ENCODE data around the gene ERBIN. TPM values are rescaled to one million over a fixed set of nuclear protein-coding genes. Genes with fewer than 3 reads are reported as not detected.

The ERBIN gene
- total and polyA plus RNA-seq, 2 of the 8 experiments (the other 6 are each of a cell fraction or from before 2014, with no cell fraction given) = 7.7 to 33.2 TPM

- FAIRE-seq (no peak), DNase-seq (ENCODE audit: low read depth in 1 of 2, low spot score in 2 of 2) (no peak)
- Histone ChIP-seq H3K9me3 (ENCODE audit: insufficient read depth in 2 of 2, low read depth in 1 of 2, low read length in 1 of 2) (no peaks in the 10 kb centered on the region), H3K14ac (ENCODE audit: insufficient read length) (no peak overlapping the region), H2BK20ac (ENCODE audit: low read length) (no peak overlapping the region), H2AFZ (ENCODE audit: low read length) (no peak overlapping the region), H4K8ac (ENCODE audit: extremely low read depth, insufficient read depth, low read length) (no peak overlapping the region), H3K4me3 (ENCODE audit: extremely low read depth in 1 of 4, insufficient read depth in 2 of 4, low read depth in 3 of 4, low read length in 4 of 4) (no peak overlapping the region), H2AK5ac (ENCODE audit: low read depth, low read length) (no peak overlapping the region), H3K27me3 (replicated peaks in 1 of 4; ENCODE audit: control insufficient read depth in 3 of 4, extremely low read depth in 1 of 4, insufficient read depth in 3 of 4, low read length in 3 of 4) (no peaks in the 10 kb centered on the region), H3K4ac (replicated peaks; ENCODE audit: insufficient read length, low read depth, low read length) (no peak overlapping the region), H2BK12ac (ENCODE audit: low read depth, low read length) (no peak overlapping the region), H4K91ac (replicated peaks; ENCODE audit: insufficient read length, low read length) (no peak overlapping the region), H4K20me1 (replicated peaks in 1 of 2; ENCODE audit: control insufficient read depth in 1 of 2, insufficient read depth in 2 of 2, low read length in 2 of 2) (no peaks in the 10 kb centered on the region), H3K4me1 (replicated peaks in 1 of 4; ENCODE audit: control insufficient read depth in 3 of 4, insufficient read depth in 4 of 4, low read length in 3 of 4) (peaks cover 0 to 2% (median 0%) of the 10 kb centered on the region in 4 experiments; a peak in 1 of 7 replicates), H3K27ac (ENCODE audit: low read depth, low read length) (no peak overlapping the region), H3K4me2 (ENCODE audit: insufficient read depth in 1 of 2, low read depth in 2 of 2, low read length in 2 of 2) (no peak overlapping the region), H3K9ac (replicated peaks in 1 of 4; ENCODE audit: extremely low read depth in 1 of 4, low read depth in 3 of 4, low read length in 3 of 4) (no peak overlapping the region), H2BK120ac (replicated peaks; ENCODE audit: low read depth, low read length) (no peak overlapping the region), H3K36me3 (ENCODE audit: control insufficient read depth in 2 of 4, insufficient read depth in 4 of 4, low read length in 3 of 4) (no peaks in the 10 kb centered on the region), H3K23ac (ENCODE audit: insufficient read length) (no peak overlapping the region), H2BK5ac (ENCODE audit: low read depth, low read length) (no peak overlapping the region), H3K18ac (ENCODE audit: extremely low read depth, low read length) (no peak overlapping the region), H3K23me2 (ENCODE audit: low read depth, low read length) (peaks cover 1% of the 10 kb centered on the region; the same call in 1 of the 2 replicates), H4K5ac (ENCODE audit: insufficient read length, low read depth, low read length) (no peak overlapping the region), H3K56ac (replicated peaks; ENCODE audit: insufficient read length, low read depth, low read length) (no peak overlapping the region), H3K79me2 (ENCODE audit: control insufficient read depth in 1 of 2, insufficient read depth in 2 of 2, low read length in 2 of 2) (no peaks in the 10 kb centered on the region), H2BK15ac (ENCODE audit: low read length) (no peak overlapping the region), H3K79me1 (ENCODE audit: low read depth, low read length) (no peaks in the 10 kb centered on the region)
- ChIA-PET CTCF (ENCODE audit: partially characterized antibody) (no interaction called here), POLR2A (ENCODE audit: partially characterized antibody) (no interaction called here)
- TF ChIP-seq HDAC6 (IDR thresholded peaks at IDR 0.05; ENCODE audit: low read depth, low read length) (no peak), YY1 (IDR thresholded peaks at IDR 0.05; ENCODE audit: low read depth, low read length) (no peak), SAP30 (IDR thresholded peaks at IDR 0.05; ENCODE audit: insufficient read depth, insufficient replicate concordance, low read length) (no peak), POLR2A (IDR thresholded peaks at IDR 0.05; ENCODE audit: control extremely low read depth in 1 of 2, low read depth in 2 of 2, low read length in 2 of 2) (no peak), RXRA (IDR thresholded peaks at IDR 0.05; ENCODE audit: insufficient read depth, low read depth, low read length) (no peak), ATF2 (IDR thresholded peaks at IDR 0.05; ENCODE audit: low read length) (no peak), CEBPB (IDR thresholded peaks at IDR 0.05; ENCODE audit: low read depth, low read length) (0 out of 2 replicates have a peak, but pooled peaks have one; percentile 5)
- 60% methylated on average over 2 of the region's 2 CpGs; no CpG with 5 or more reads in 1 of the 2 experiments for WGBS, 2 experiments (ENCODE audit: extremely low coverage in 1 of 2, insufficient coverage in 1 of 2, insufficient read length in 1 of 2, insufficient replicate concordance in 2 of 2, low coverage in 1 of 2, low lambda C conversion rate in 2 of 2, missing lambda C conversion rate in 1 of 2)
Observed at GRCh38 chr5:65882278-65882677, 44.1 kb upstream of the ERBIN start.
